NB4 (cell line): Measurements from ENCODE around the gene TOP3B.

Experiments
- TF ChIP-seq, protein P1 (sequence below): IDR thresholded peaks from one replicate; pipeline ENCODE4 v1.5.1; 2012; ENCODE audit warnings: low read depth, low read length
- TF ChIP-seq, protein P2 (sequence below): IDR thresholded peaks from 2 replicates; pipeline ENCODE4 v1.6.1; 2011; ENCODE audit warnings: low read depth, low read length

DNA sequence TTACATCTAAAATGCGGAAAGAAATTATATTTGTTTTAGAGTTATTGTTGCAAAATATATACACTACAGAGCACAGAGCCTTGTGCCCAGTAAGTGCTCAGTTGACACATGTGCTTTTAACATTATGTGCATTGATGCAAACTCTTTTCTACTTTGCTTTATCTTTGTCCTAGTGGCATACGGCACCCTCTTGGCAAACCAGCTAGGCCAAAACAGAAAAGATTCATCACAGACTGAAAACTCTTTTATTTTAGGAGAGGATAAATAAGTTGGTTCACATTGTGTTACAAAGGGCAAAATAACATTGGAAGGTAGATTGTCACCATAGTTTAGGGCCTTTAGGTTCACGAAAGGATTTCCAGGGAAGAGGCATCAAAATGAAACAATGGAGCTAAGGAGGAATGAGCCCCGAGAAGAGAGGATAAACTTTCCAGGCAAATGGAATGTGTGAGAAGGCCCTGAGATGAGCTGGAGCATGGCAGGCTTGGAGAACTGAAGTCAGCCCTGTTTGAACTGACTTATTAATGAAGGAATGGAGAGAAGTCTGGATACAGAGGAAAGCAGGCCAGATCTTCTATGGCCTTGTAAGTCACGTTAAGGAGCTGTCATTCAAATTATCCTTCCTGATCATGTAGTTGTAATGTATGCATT lies 23.5 kb upstream of the TOP3B start:
- TF ChIP-seq, protein P1, sequence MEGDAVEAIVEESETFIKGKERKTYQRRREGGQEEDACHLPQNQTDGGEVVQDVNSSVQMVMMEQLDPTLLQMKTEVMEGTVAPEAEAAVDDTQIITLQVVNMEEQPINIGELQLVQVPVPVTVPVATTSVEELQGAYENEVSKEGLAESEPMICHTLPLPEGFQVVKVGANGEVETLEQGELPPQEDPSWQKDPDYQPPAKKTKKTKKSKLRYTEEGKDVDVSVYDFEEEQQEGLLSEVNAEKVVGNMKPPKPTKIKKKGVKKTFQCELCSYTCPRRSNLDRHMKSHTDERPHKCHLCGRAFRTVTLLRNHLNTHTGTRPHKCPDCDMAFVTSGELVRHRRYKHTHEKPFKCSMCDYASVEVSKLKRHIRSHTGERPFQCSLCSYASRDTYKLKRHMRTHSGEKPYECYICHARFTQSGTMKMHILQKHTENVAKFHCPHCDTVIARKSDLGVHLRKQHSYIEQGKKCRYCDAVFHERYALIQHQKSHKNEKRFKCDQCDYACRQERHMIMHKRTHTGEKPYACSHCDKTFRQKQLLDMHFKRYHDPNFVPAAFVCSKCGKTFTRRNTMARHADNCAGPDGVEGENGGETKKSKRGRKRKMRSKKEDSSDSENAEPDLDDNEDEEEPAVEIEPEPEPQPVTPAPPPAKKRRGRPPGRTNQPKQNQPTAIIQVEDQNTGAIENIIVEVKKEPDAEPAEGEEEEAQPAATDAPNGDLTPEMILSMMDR: no peak
- TF ChIP-seq, protein P2, sequence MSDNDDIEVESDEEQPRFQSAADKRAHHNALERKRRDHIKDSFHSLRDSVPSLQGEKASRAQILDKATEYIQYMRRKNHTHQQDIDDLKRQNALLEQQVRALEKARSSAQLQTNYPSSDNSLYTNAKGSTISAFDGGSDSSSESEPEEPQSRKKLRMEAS: no peak
